Thyroid gland (tissue), 4 donors: ENCODE results near the gene COCH.

ENCODE experiments used
- POLR2A ChIP-seq, 2 donors: fragments of 450-650 bp; IDR thresholded peaks; one replicate each; pipeline ENCODE4 v1.6.1; 2017; ENCODE audit warnings: antibody characterized with exemption in 2 of 2, mild to moderate bottlenecking in 2 of 2, moderate library complexity in 1 of 2
- TF ChIP-seq, protein P1 (sequence below), 6 experiments: fragments of 200-600 bp in 3 of 6; fragments of 450-650 bp in 3 of 6; sonication (generic) in 3 of 6; IDR thresholded peaks; one replicate each; pipeline ENCODE4 v1.5.1; 2016 to 2019; ENCODE audit warnings: antibody characterized with exemption in 6 of 6, mild to moderate bottlenecking in 2 of 6, inconsistent platforms in 1 of 6, moderate library complexity in 1 of 6

DNA sequence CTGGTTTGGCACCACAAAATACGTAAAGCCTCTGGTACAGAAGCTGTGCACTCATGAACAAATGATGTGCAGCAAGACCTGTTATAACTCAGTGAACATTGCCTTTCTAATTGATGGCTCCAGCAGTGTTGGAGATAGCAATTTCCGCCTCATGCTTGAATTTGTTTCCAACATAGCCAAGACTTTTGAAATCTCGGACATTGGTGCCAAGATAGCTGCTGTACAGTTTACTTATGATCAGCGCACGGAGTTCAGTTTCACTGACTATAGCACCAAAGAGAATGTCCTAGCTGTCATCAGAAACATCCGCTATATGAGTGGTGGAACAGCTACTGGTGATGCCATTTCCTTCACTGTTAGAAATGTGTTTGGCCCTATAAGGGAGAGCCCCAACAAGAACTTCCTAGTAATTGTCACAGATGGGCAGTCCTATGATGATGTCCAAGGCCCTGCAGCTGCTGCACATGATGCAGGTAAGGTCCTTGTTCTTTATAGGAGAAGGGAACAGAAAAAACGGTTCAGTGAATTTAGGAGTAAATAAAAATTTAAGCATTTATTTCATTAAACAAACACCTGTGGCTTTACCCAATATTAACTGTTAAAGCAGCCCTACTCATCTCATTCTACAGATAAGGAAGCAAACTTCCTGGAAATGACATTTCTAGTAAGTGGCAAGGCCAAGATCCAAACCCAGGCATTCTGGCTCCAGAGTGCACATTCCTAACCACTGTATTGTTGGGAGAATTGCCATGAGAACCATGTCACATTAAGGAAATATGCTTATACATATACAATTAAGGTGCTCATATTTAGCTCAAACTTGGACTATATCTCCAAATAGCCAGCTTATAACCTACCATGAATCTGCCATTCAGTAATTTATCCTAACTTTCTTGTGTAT, 11.7 kb downstream of the COCH start:
- TF ChIP-seq, protein P1, sequence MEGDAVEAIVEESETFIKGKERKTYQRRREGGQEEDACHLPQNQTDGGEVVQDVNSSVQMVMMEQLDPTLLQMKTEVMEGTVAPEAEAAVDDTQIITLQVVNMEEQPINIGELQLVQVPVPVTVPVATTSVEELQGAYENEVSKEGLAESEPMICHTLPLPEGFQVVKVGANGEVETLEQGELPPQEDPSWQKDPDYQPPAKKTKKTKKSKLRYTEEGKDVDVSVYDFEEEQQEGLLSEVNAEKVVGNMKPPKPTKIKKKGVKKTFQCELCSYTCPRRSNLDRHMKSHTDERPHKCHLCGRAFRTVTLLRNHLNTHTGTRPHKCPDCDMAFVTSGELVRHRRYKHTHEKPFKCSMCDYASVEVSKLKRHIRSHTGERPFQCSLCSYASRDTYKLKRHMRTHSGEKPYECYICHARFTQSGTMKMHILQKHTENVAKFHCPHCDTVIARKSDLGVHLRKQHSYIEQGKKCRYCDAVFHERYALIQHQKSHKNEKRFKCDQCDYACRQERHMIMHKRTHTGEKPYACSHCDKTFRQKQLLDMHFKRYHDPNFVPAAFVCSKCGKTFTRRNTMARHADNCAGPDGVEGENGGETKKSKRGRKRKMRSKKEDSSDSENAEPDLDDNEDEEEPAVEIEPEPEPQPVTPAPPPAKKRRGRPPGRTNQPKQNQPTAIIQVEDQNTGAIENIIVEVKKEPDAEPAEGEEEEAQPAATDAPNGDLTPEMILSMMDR (IDR thresholded peaks at IDR 0.05): no peak
- TF ChIP-seq POLR2A (IDR thresholded peaks at IDR 0.05): no peak
